GM12878 (cell line): Measurements from ENCODE around the gene MOCS1. TPM values are rescaled to one million over a fixed set of nuclear protein-coding genes. Genes with fewer than 3 reads are reported as not detected.

Experiments used
- ATAC-seq: fragments of 200-7000 bp; cut with Tn5 transposase; 3 replicates; pipeline ENCODE4 v1.9.1; 2020; ENCODE audit warnings: mild to moderate bottlenecking, moderate library complexity
- BruUV-seq: library from RNA; stranded (reverse); fragments of 400-500 nt; replicated peaks from 2 replicates; lab custom pipeline; 2021; lab: Mats Ljungman, UMichigan
- CTCF ChIA-PET: fragments of 300-600 bp; sonication (Branson Sonifier 250); formaldehyde crosslinking; extraction: SDS; loops from one replicate; lab custom pipeline; 2021; ENCODE audit warnings: inconsistent platforms; lab: Yijun Ruan, JAX
- POLR2A ChIA-PET: fragments of 350-600 bp; formaldehyde crosslinking; extraction: SDS; loops from one replicate; lab custom pipeline; 2021; ENCODE audit warnings: inconsistent platforms; lab: Charles Lee
- RAD21 ChIA-PET: fragments of 300-600 bp; sonication (Branson Sonifier 250); formaldehyde crosslinking; loops from one replicate; lab custom pipeline; 2023; ENCODE audit warnings: antibody characterized with exemption; ENCODE audit not compliant: unreplicated experiment; lab: Charles Lee
- SMC1A ChIA-PET: fragments of 300-600 bp; sonication (Branson Sonifier 250); formaldehyde crosslinking; loops from one replicate; lab custom pipeline; 2023; ENCODE audit not compliant: unreplicated experiment, uncharacterized antibody; lab: Charles Lee
- DNase-seq: peaks from one replicate; pipeline ENCODE4 v3.0.0-alpha.2; 2011; ENCODE audit warnings: low read depth, low spot score
- FAIRE-seq: peaks from 3 replicates; lab custom pipeline; 2011; peaks lifted over from hg19 to GRCh38; lab: Jason Lieb, UNC
- H2AFZ ChIP-seq: 2 replicates; pipeline ENCODE4 v1.6.0; 2011; ENCODE audit warnings: low read depth, low read length, control low read depth; ENCODE audit not compliant: control insufficient read depth
- H3K27ac ChIP-seq: 2 replicates; pipeline ENCODE4 v1.5.1; 2011; ENCODE audit warnings: control low read depth; ENCODE audit not compliant: control insufficient read depth, insufficient read depth
- H3K27me3 ChIP-seq, 2 experiments: replicated peaks in 1 of 2; 2 replicates each; pipeline versions ENCODE4 v1.6.0 to v1.6.1; 2011; ENCODE audit warnings: low read length in 1 of 2; ENCODE audit not compliant: control insufficient read depth in 2 of 2, insufficient read depth in 2 of 2
- H3K36me3 ChIP-seq, 2 experiments: 2 replicates each; pipeline ENCODE4 v1.5.1; 2011; ENCODE audit warnings: low read length in 1 of 2; ENCODE audit not compliant: control insufficient read depth in 2 of 2, insufficient read depth in 2 of 2
- H3K4me1 ChIP-seq: 2 replicates; pipeline ENCODE4 v1.6.1; 2011; ENCODE audit warnings: mild to moderate bottlenecking, low read length, moderate library complexity, mixed read lengths; ENCODE audit not compliant: control insufficient read depth, insufficient read depth
- H3K4me2 ChIP-seq: 2 replicates; pipeline ENCODE4 v1.6.0; 2011; ENCODE audit warnings: control low read depth; ENCODE audit not compliant: control insufficient read depth, insufficient read depth
- H3K4me3 ChIP-seq: fragments of 200-600 bp; sonication (generic); 2 replicates; pipeline ENCODE4 v1.5.1; 2016
- H3K79me2 ChIP-seq: 2 replicates; pipeline ENCODE4 v1.6.0; 2011; ENCODE audit warnings: low read length; ENCODE audit not compliant: control insufficient read depth, insufficient read depth
- H3K9ac ChIP-seq: 2 replicates; pipeline ENCODE4 v1.8.0; 2011; ENCODE audit warnings: low read length, control low read depth, mixed read lengths; ENCODE audit not compliant: control insufficient read depth, insufficient read depth
- H3K9me3 ChIP-seq: replicated peaks from 3 replicates; pipeline ENCODE4 v1.5.1; 2011; ENCODE audit warnings: mild to moderate bottlenecking, low read length; ENCODE audit not compliant: control insufficient read depth, insufficient read depth
- H4K20me1 ChIP-seq: 2 replicates; pipeline ENCODE4 v1.6.0; 2011; ENCODE audit not compliant: control insufficient read depth, insufficient read depth
- BACH1 ChIP-seq: fragments of 450-650 bp; IDR thresholded peaks from 2 replicates; pipeline ENCODE4 v1.6.1; 2017; ENCODE audit warnings: mild to moderate bottlenecking, borderline replicate concordance
- HDGF ChIP-seq: fragments of 450-650 bp; IDR thresholded peaks from 2 replicates; pipeline ENCODE4 v1.6.1; 2016; ENCODE audit warnings: antibody characterized with exemption
- JUND ChIP-seq: IDR thresholded peaks from 2 replicates; pipeline ENCODE4 v1.6.1; 2012; ENCODE audit warnings: low read depth, mild to moderate bottlenecking, low read length, improper control_type of control experiment, moderate library complexity
- PML ChIP-seq: IDR thresholded peaks from 2 replicates; pipeline ENCODE4 v1.6.1; 2012; ENCODE audit warnings: low read length, inconsistent platforms
- SUPT20H ChIP-seq: IDR thresholded peaks from 2 replicates; pipeline ENCODE4 v1.6.1; 2011; ENCODE audit warnings: low read depth, mild to moderate bottlenecking, low read length, moderate library complexity, borderline replicate concordance; ENCODE audit not compliant: control insufficient read depth
- SUZ12 ChIP-seq: fragments of 200-600 bp; sonication (generic); IDR thresholded peaks from one replicate; pipeline ENCODE4 v1.6.1; 2018; ENCODE audit warnings: antibody characterized with exemption, mild to moderate bottlenecking; ENCODE audit not compliant: unreplicated experiment
- TCF3 ChIP-seq: IDR thresholded peaks from 2 replicates; pipeline ENCODE4 v1.6.1; 2012; ENCODE audit warnings: low read depth, mild to moderate bottlenecking, low read length, borderline replicate concordance; ENCODE audit not compliant: insufficient read depth
- ZBED1 ChIP-seq: IDR thresholded peaks from 2 replicates; pipeline ENCODE4 v1.6.1; 2016; ENCODE audit warnings: borderline replicate concordance
- ZNF384 ChIP-seq: IDR thresholded peaks from 2 replicates; pipeline ENCODE4 v1.6.1; 2012; ENCODE audit warnings: low read depth, mild to moderate bottlenecking, low read length, improper control_type of control experiment, borderline replicate concordance
- ZZZ3 ChIP-seq: IDR thresholded peaks from 2 replicates; pipeline ENCODE4 v1.6.1; 2011; ENCODE audit warnings: low read depth; ENCODE audit not compliant: control insufficient read depth, insufficient read length
- WGBS: methylation state at CpG from one replicate; pipeline ENCODE4 v1.1.6; 2016; ENCODE audit warnings: low lambda C conversion rate; ENCODE audit not compliant: insufficient replicate concordance, insufficient coverage; ENCODE audit errors: missing lambda C conversion rate; 5-methylcytosine and 5-hydroxymethylcytosine counted together
- in situ Hi-C: fragments of 300-500 bp; cut with MboI; formaldehyde crosslinking; loops from 9 replicates; pipeline ENCODE4 v1.14.3; 2018; ENCODE audit warnings: mixed read lengths
- intact Hi-C: fragments of 100-400 bp; cut with micrococcal nuclease; formaldehyde crosslinking; loops from one replicate; pipeline ENCODE4 v1.14.2; 2022; ENCODE audit not compliant: unreplicated experiment
- polyA plus RNA-seq, 11 experiments: library from polyadenylated mRNA; depleted of rRNA in 4 of 11; unstranded in 6 of 11; stranded (reverse) in 5 of 11; fragments of >200 nt; fragmentation: Nextera tagmentation in 4 of 11; fragmentation: Illumina TruSeq in 1 of 11; extraction: Ambion mirVana in 4 of 11; extraction: Trizol in 1 of 11; gene quantifications; 1 replicate in 1 of 11; 2 replicates in 10 of 11; pipeline versions ENCODE4 v1.2.1 to v1.2.3, GENCODE V29; 2011 to 2016; ENCODE audit warnings: inconsistent platforms in 2 of 11, missing spikeins in 2 of 11, low read depth in 1 of 11
- total RNA-seq, 4 experiments: library from RNA; depleted of rRNA in 3 of 4; stranded (reverse); fragments of >200 nt in 3 of 4; fragmentation: Illumina TruSeq in 1 of 4; extraction: Trizol in 1 of 4; gene quantifications; 2 replicates each; pipeline versions ENCODE4 v1.2.1 to v1.2.3, GENCODE V29; 2013 to 2021
- TF ChIP-seq, protein P1 (sequence below): fragments of 450-650 bp; formaldehyde crosslinking; IDR thresholded peaks from 2 replicates; pipeline ENCODE4 v1.4.0; 2020; ENCODE audit warnings: mild to moderate bottlenecking, moderate library complexity
- TF ChIP-seq, protein P2 (sequence below): fragments of 450-650 bp; IDR thresholded peaks from 2 replicates; pipeline ENCODE4 v1.6.1; 2016; ENCODE audit warnings: mild to moderate bottlenecking, moderate library complexity, borderline replicate concordance
- TF ChIP-seq, protein P3 (sequence below): fragments of 450-650 bp; IDR thresholded peaks from 2 replicates; pipeline ENCODE4 v1.6.1; 2016; ENCODE audit warnings: mild to moderate bottlenecking
- TF ChIP-seq, protein P4 (sequence below): IDR thresholded peaks from 2 replicates; pipeline ENCODE4 v1.6.1; 2012; ENCODE audit warnings: low read depth, low read length, improper control_type of control experiment

The MOCS1 gene
- total and polyA plus RNA-seq, 10 of the 15 experiments (the other 5 are each of a cell fraction or from before 2014, with no cell fraction given), result 0.02 to 5.4 (median 0.16) TPM; not detected in 2

GRCh38 chr6:39906318-39906761, 27.9 kb downstream of the MOCS1 start:
- no peaks in the 10 kb centered on the region for H3K79me2 ChIP-seq
- intact Hi-C loops (no loop called here), in situ Hi-C loops (no loop called here)
- POLR2A ChIA-PET, result no interaction called here
- H2AFZ ChIP-seq, result no peak overlapping the region
- DNase-seq, result no peak
- FAIRE-seq, result no peak
- no TSS peak for BruUV-seq
- no peak overlapping the region for H3K9ac ChIP-seq
- H3K4me1 ChIP-seq, result no peaks in the 10 kb centered on the region
- no peak overlapping the region for H3K4me3 ChIP-seq
- H3K4me2 ChIP-seq, result no peak overlapping the region
- WGBS, result 30% methylated on average over 13 of the region's 13 CpGs
- no peaks in the 10 kb centered on the region for H3K36me3 ChIP-seq
- RAD21 ChIA-PET, result interaction anchor here (1.2 kb wide), 1 partner anchor 345 kb away, joined by 3 read pairs; no protein-coding TSS in a partner anchor
- H3K27ac ChIP-seq, result no peak overlapping the region
- SMC1A ChIA-PET, result no interaction called here
- H4K20me1 ChIP-seq, result no peaks in the 10 kb centered on the region
- CTCF ChIA-PET, result interaction anchor here (1.6 kb wide), 1 partner anchor 41 kb away, joined by 4 read pairs; no protein-coding TSS in a partner anchor
- peaks cover 0 to 1% of the 10 kb centered on the region in 2 experiments; a peak in 1 of 4 replicates for H3K27me3 ChIP-seq
- H3K9me3 ChIP-seq, result no peaks in the 10 kb centered on the region
- ATAC-seq, result no peak
- TF ChIP-seq BACH1 (no peak), SUZ12 (no peak), PML (no peak), JUND (no peak), SUPT20H (no peak), TCF3 (no peak), HDGF (no peak), ZZZ3 (no peak), ZNF384 (no peak), ZBED1 (no peak)
- TF ChIP-seq, protein P1, sequence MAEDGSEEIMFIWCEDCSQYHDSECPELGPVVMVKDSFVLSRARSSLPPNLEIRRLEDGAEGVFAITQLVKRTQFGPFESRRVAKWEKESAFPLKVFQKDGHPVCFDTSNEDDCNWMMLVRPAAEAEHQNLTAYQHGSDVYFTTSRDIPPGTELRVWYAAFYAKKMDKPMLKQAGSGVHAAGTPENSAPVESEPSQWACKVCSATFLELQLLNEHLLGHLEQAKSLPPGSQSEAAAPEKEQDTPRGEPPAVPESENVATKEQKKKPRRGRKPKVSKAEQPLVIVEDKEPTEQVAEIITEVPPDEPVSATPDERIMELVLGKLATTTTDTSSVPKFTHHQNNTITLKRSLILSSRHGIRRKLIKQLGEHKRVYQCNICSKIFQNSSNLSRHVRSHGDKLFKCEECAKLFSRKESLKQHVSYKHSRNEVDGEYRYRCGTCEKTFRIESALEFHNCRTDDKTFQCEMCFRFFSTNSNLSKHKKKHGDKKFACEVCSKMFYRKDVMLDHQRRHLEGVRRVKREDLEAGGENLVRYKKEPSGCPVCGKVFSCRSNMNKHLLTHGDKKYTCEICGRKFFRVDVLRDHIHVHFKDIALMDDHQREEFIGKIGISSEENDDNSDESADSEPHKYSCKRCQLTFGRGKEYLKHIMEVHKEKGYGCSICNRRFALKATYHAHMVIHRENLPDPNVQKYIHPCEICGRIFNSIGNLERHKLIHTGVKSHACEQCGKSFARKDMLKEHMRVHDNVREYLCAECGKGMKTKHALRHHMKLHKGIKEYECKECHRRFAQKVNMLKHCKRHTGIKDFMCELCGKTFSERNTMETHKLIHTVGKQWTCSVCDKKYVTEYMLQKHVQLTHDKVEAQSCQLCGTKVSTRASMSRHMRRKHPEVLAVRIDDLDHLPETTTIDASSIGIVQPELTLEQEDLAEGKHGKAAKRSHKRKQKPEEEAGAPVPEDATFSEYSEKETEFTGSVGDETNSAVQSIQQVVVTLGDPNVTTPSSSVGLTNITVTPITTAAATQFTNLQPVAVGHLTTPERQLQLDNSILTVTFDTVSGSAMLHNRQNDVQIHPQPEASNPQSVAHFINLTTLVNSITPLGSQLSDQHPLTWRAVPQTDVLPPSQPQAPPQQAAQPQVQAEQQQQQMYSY (CRISPR knock-in tag), result no peak
- TF ChIP-seq, protein P2, sequence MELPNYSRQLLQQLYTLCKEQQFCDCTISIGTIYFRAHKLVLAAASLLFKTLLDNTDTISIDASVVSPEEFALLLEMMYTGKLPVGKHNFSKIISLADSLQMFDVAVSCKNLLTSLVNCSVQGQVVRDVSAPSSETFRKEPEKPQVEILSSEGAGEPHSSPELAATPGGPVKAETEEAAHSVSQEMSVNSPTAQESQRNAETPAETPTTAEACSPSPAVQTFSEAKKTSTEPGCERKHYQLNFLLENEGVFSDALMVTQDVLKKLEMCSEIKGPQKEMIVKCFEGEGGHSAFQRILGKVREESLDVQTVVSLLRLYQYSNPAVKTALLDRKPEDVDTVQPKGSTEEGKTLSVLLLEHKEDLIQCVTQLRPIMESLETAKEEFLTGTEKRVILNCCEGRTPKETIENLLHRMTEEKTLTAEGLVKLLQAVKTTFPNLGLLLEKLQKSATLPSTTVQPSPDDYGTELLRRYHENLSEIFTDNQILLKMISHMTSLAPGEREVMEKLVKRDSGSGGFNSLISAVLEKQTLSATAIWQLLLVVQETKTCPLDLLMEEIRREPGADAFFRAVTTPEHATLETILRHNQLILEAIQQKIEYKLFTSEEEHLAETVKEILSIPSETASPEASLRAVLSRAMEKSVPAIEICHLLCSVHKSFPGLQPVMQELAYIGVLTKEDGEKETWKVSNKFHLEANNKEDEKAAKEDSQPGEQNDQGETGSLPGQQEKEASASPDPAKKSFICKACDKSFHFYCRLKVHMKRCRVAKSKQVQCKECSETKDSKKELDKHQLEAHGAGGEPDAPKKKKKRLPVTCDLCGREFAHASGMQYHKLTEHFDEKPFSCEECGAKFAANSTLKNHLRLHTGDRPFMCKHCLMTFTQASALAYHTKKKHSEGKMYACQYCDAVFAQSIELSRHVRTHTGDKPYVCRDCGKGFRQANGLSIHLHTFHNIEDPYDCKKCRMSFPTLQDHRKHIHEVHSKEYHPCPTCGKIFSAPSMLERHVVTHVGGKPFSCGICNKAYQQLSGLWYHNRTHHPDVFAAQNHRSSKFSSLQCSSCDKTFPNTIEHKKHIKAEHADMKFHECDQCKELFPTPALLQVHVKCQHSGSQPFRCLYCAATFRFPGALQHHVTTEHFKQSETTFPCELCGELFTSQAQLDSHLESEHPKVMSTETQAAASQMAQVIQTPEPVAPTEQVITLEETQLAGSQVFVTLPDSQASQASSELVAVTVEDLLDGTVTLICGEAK, result no peak
- TF ChIP-seq, protein P3, sequence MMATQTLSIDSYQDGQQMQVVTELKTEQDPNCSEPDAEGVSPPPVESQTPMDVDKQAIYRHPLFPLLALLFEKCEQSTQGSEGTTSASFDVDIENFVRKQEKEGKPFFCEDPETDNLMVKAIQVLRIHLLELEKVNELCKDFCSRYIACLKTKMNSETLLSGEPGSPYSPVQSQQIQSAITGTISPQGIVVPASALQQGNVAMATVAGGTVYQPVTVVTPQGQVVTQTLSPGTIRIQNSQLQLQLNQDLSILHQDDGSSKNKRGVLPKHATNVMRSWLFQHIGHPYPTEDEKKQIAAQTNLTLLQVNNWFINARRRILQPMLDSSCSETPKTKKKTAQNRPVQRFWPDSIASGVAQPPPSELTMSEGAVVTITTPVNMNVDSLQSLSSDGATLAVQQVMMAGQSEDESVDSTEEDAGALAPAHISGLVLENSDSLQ, result no peak
- TF ChIP-seq, protein P4, sequence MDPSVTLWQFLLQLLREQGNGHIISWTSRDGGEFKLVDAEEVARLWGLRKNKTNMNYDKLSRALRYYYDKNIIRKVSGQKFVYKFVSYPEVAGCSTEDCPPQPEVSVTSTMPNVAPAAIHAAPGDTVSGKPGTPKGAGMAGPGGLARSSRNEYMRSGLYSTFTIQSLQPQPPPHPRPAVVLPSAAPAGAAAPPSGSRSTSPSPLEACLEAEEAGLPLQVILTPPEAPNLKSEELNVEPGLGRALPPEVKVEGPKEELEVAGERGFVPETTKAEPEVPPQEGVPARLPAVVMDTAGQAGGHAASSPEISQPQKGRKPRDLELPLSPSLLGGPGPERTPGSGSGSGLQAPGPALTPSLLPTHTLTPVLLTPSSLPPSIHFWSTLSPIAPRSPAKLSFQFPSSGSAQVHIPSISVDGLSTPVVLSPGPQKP, result no peak
